Pancreas (tissue), 10 donors: Measurements from ENCODE around the gene INSR. TPM values are rescaled to one million over a fixed set of nuclear protein-coding genes. Genes with fewer than 3 reads are reported as not detected.

Experiments
- ATAC-seq, 4 donors: fragments of 200-7000 bp; cut with Tn5 transposase; one replicate each; pipeline versions ENCODE4 v1.8.0 to v1.9.1; 2020; ENCODE audit warnings: mild to moderate bottlenecking in 4 of 4, moderate library complexity in 4 of 4
- DNase-seq, 6 donors: peaks; one replicate each; pipeline ENCODE4 v3.0.0-alpha.2; 2020
- FAIRE-seq: peaks from 2 replicates; lab custom pipeline; 2012; peaks lifted over from hg19 to GRCh38; lab: Jason Lieb, UNC
- H3K27ac ChIP-seq, 4 donors: fragments of 200-600 bp; sonication (generic); 1 replicate in 3 of 4; 2 replicates in 1 of 4; pipeline versions ENCODE4 v1.5.0 to v1.8.0; 2020
- H3K27me3 ChIP-seq, 4 donors: fragments of 200-600 bp; one replicate each; pipeline ENCODE4 v1.8.0; 2021
- H3K36me3 ChIP-seq, 3 donors: fragments of 200-600 bp; sonication (generic) in 1 of 3; one replicate each; pipeline versions ENCODE4 v1.5.0 to v1.8.0; 2020 to 2021
- H3K4me1 ChIP-seq, 3 donors: fragments of 200-600 bp; one replicate each; pipeline ENCODE4 v1.8.0; 2021
- H3K4me3 ChIP-seq, 4 donors: fragments of 200-600 bp; sonication (generic) in 2 of 4; one replicate each; pipeline versions ENCODE4 v1.5.0 to v1.8.0; 2020 to 2021
- H3K9me3 ChIP-seq, 4 donors: fragments of 200-600 bp; one replicate each; pipeline ENCODE4 v1.8.0; 2021
- WGBS, 2 donors: extraction: QIAGEN DNeasy Blood & Tissue Kit; methylation state at CpG; one replicate each; pipeline ENCODE4 v1.1.7; 2013; 5-methylcytosine and 5-hydroxymethylcytosine counted together
- intact Hi-C, 3 donors: fragments of 100-400 bp; cut with DNase I; formaldehyde crosslinking; loops; one replicate each; pipeline versions ENCODE4 v1.11.1 to v1.14.2; 2022
- polyA plus RNA-seq, 2 donors: library from polyadenylated mRNA; stranded (reverse); fragments of 200-250 nt; gene quantifications; one replicate each; pipeline ENCODE4 v1.2.3, GENCODE V29; 2013
- total RNA-seq, 6 donors: library from RNA; stranded (reverse); fragmentation: NEBNext Ultra II Directional in 4 of 6; extraction: Animal tissue kit (Norgen Biotek cat#: 25700) in 4 of 6; gene quantifications; one replicate each; pipeline versions ENCODE4 v1.2.1 to v1.2.4, GENCODE V29; 2021 to 2023
- TF ChIP-seq, protein P1 (sequence below), 4 donors: fragments of 200-600 bp; sonication (generic) in 3 of 4; IDR thresholded peaks; one replicate each; pipeline versions ENCODE4 v1.5.0 to v1.8.0; 2021; ENCODE audit warnings: antibody characterized with exemption in 4 of 4
- donor health status: healthy with polysubstance abuse.
- donor health status: DM: no; HTN: no; CAD: no; lungs with moderate emphysema.
- donor health status: DM: no; HTN: no; CAD: no.
- donor health status: control.
- donor health status: control.
- donor health status: Bipolar disorder and iron deficiency.
- donor health status: DM: yes; HTN: yes; CAD: no.
- donor health status: DM: no; HTN: no; CAD: no.
- donor health status: DM: no; HTN: no; CAD: no.
- donor health status: DM: yes; HTN: yes; CAD: no.

INSR gene
- total and polyA plus RNA-seq, 8 donors = 45.1 to 205 (median 120) TPM

- no peak overlapping the region for H3K4me3 ChIP-seq
- no peaks in the 10 kb centered on the region for H3K9me3 ChIP-seq
- H3K36me3 ChIP-seq = peaks cover 5 to 59% (median 39%) of the 10 kb centered on the region in 3 donors
- FAIRE-seq = no peak
- no peak for DNase-seq
- H3K27me3 ChIP-seq = no peaks in the 10 kb centered on the region
- peaks cover 0 to 4% (median 0%) of the 10 kb centered on the region in 3 donors for H3K4me1 ChIP-seq
- 78 to 81% methylated on average over 2 of the region's 2 CpGs for WGBS, 2 donors
- no peak for ATAC-seq
- TF ChIP-seq, protein P1, sequence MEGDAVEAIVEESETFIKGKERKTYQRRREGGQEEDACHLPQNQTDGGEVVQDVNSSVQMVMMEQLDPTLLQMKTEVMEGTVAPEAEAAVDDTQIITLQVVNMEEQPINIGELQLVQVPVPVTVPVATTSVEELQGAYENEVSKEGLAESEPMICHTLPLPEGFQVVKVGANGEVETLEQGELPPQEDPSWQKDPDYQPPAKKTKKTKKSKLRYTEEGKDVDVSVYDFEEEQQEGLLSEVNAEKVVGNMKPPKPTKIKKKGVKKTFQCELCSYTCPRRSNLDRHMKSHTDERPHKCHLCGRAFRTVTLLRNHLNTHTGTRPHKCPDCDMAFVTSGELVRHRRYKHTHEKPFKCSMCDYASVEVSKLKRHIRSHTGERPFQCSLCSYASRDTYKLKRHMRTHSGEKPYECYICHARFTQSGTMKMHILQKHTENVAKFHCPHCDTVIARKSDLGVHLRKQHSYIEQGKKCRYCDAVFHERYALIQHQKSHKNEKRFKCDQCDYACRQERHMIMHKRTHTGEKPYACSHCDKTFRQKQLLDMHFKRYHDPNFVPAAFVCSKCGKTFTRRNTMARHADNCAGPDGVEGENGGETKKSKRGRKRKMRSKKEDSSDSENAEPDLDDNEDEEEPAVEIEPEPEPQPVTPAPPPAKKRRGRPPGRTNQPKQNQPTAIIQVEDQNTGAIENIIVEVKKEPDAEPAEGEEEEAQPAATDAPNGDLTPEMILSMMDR (IDR thresholded peaks at IDR 0.05) = no peak
- intact Hi-C loops = no loop called here
- no peak overlapping the region for H3K27ac ChIP-seq
These were observed 154.1 kb downstream of the INSR start for GRCh38 chr19:7140137-7140536.

- ATAC-seq (no peak), FAIRE-seq (no peak), DNase-seq (peak in 1 of 6 donors; percentile 16)
- H3K27me3 ChIP-seq = no peaks in the 10 kb centered on the region
- intact Hi-C loops = no loop called here
- peaks cover 5 to 59% (median 39%) of the 10 kb centered on the region in 3 donors for H3K36me3 ChIP-seq
- TF ChIP-seq, protein P1 (IDR thresholded peaks at IDR 0.05) = no peak
- no peaks in the 10 kb centered on the region for H3K9me3 ChIP-seq
- no peak overlapping the region for H3K4me3 ChIP-seq
- WGBS, 2 donors = 98 to 100% methylated on average over 1 of the region's 1 CpG
- H3K27ac ChIP-seq = no peak overlapping the region
- H3K4me1 ChIP-seq = peaks cover 0 to 12% (median 0%) of the 10 kb centered on the region in 3 donors
These were observed 155.1 kb downstream of the INSR start for GRCh38 chr19:7139095-7139494.

- ATAC-seq = no peak
- no peak for FAIRE-seq
These were observed 155.8 kb downstream of the INSR start for GRCh38 chr19:7138402-7138801.

GRCh38 chr19:7137120-7137519 lies 157.1 kb downstream of the INSR start:
- WGBS, 2 donors = 59 to 68% methylated on average over 2 of the region's 2 CpGs
- peak in 1 of 6 donors; percentile 20 for DNase-seq
- Histone ChIP-seq H3K36me3 (peaks cover 5 to 58% (median 34%) of the 10 kb centered on the region in 3 donors), H3K27ac (no peak overlapping the region), H3K9me3 (no peaks in the 10 kb centered on the region), H3K4me3 (no peak overlapping the region), H3K27me3 (no peaks in the 10 kb centered on the region), H3K4me1 (peaks cover 0 to 12% (median 0%) of the 10 kb centered on the region in 3 donors)
- TF ChIP-seq, protein P1 (IDR thresholded peaks at IDR 0.05) = no peak
- no peak for FAIRE-seq
- intact Hi-C loops = no loop called here
- no peak for ATAC-seq

More at GRCh38 chr19:7138402-7138801, 155.8 kb downstream of the INSR start:
- Histone ChIP-seq H3K27ac (no peak overlapping the region), H3K4me3 (no peak overlapping the region), H3K27me3 (no peaks in the 10 kb centered on the region), H3K9me3 (no peaks in the 10 kb centered on the region), H3K4me1 (peaks cover 0 to 12% (median 0%) of the 10 kb centered on the region in 3 donors), H3K36me3 (peaks cover 5 to 59% (median 39%) of the 10 kb centered on the region in 3 donors)
- no peak for DNase-seq
- WGBS, 2 donors = 93 to 100% methylated on average over 1 of the region's 1 CpG
- intact Hi-C loops = no loop called here
- TF ChIP-seq, protein P1 (IDR thresholded peaks at IDR 0.05) = no peak

- H3K4me3 ChIP-seq = no peak overlapping the region
- H3K4me1 ChIP-seq = peaks cover 0 to 12% (median 0%) of the 10 kb centered on the region in 3 donors
- DNase-seq = no peak
- intact Hi-C loops = no loop called here
- H3K27ac ChIP-seq = no peak overlapping the region
- TF ChIP-seq, protein P1 (IDR thresholded peaks at IDR 0.05) = no peak
- no peak for ATAC-seq
- H3K36me3 ChIP-seq = peaks cover 0 to 62% (median 35%) of the 10 kb centered on the region in 3 donors
- no peaks in the 10 kb centered on the region for H3K27me3 ChIP-seq
- no peaks in the 10 kb centered on the region for H3K9me3 ChIP-seq
- 96 to 98% methylated on average over 16 of the region's 16 CpGs for WGBS, 2 donors
- no peak for FAIRE-seq
These were observed 162.2 kb downstream of the INSR start for GRCh38 chr19:7132054-7132453.
